ENCODE results near the gene TRIM15. TPM values are rescaled to one million over a fixed set of nuclear protein-coding genes. Genes with fewer than 3 reads are reported as not detected.

TRIM15 gene
- total and polyA plus RNA-seq, 2 of the 4 experiments (the other 2 are of a cell fraction): not detected

DNA sequence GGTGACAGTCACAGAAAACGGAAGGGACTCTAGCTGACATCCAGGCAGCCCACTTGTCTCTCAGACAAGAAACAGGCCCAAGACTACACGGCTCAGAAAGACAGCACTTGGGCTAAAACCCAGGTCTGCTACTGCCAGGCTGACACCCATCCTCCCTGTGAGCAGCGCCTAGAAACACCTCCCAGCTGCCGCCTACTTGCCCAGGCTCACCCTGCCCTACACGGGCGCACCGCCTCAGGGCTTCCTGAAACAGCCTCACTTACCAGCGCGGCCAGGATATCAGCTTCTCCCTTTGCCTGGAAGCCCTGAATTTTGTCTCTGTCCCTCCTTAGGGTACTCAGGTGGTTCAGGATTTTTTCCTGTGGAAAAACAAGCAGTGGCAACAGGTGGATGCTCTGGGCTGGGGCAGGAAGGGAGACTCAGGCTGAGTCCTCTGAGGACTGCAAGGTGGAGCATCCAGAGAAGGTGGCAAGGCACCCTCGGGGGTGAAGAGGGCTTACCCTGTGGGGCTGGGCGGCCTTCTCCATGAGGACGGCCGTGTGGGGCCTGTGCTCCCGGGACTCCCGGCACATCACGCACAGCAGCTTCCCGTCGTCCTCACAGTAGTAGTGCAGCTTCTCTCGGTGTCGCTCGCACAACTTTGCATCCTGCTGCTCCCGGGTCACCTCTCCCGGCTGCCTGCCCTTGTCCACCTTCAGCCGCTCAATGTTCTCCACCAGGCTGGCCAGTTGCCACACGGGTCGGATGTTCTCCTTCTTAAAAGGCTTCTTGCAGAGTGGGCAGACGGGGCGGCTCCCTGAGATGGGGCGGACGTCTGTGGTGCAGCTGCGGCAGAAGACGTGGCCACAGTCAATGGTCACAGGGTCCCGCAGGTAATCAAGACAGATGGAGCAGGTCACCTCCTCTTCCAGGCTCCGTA, 35.1 kb downstream of the TRIM15 start:
- Histone ChIP-seq H3K4me1 (ENCODE audit: control insufficient read depth, insufficient read depth, low read length) (peaks cover 2% of the 10 kb centered on the region; the same call in 1 of the 2 replicates), H4K5ac (ENCODE audit: low read depth, low read length) (no peak overlapping the region), H2BK120ac (ENCODE audit: low read depth, low read length) (no peak overlapping the region), H3K36me3 (ENCODE audit: control insufficient read depth, insufficient read depth, low read length) (peaks cover 42% of the 10 kb centered on the region), H3K9ac (ENCODE audit: low read depth, low read length) (no peak overlapping the region), H4K91ac (ENCODE audit: insufficient read depth, low read depth, low read length) (no peak overlapping the region), H3K4me3 (ENCODE audit: insufficient read depth, low read depth, low read length) (no peak overlapping the region), H2BK5ac (ENCODE audit: low read depth, low read length, poor library complexity, severe bottlenecking) (no peak overlapping the region), H3K4me2 (ENCODE audit: low read depth, low read length) (no peak overlapping the region), H2BK20ac (ENCODE audit: low read depth, low read length) (no peak overlapping the region), H3K27ac (ENCODE audit: insufficient read depth, low read length) (no peak overlapping the region), H3K9me3 (ENCODE audit: control insufficient read depth, insufficient read depth, low read length) (no peaks in the 10 kb centered on the region), H3K14ac (replicated peaks; ENCODE audit: low read depth, low read length) (no peak overlapping the region), H3K27me3 (ENCODE audit: control insufficient read depth, insufficient read depth, low read length) (no peaks in the 10 kb centered on the region), H3K4ac (ENCODE audit: low read depth, low read length) (no peak overlapping the region), H4K8ac (ENCODE audit: low read depth in 2 of 2, low read length in 2 of 2) (no peak overlapping the region), H3K23ac (ENCODE audit: low read depth, low read length) (no peak overlapping the region), H3K18ac (ENCODE audit: low read depth, low read length) (no peak overlapping the region), H3K79me1 (ENCODE audit: low read depth in 1 of 2, low read length in 2 of 2) (peaks cover 9 to 15% of the 10 kb centered on the region in 2 experiments), H3K56ac (ENCODE audit: extremely low read depth, insufficient read depth, low read length) (no peak overlapping the region; the same call in 1 of the 2 replicates), H2AFZ (replicated peaks; ENCODE audit: low read length, poor library complexity) (no peak overlapping the region), H3K9me1 (ENCODE audit: insufficient read depth, low read length) (peaks cover 10% of the 10 kb centered on the region; the same call in 1 of the 2 replicates), H2AK5ac (ENCODE audit: low read depth, low read length) (no peak overlapping the region), H2BK15ac (ENCODE audit: low read depth, low read length) (no peak overlapping the region), H4K20me1 (ENCODE audit: insufficient read depth, low read length) (peaks cover 5% of the 10 kb centered on the region; the same call in 1 of the 2 replicates), H2AK9ac (replicated peaks; ENCODE audit: low read depth, low read length, poor library complexity) (no peak overlapping the region)
- in situ Hi-C loops (cut with MboI; ENCODE audit: low sequenced_read_pairs): no loop called here
- intact Hi-C loops (cut with micrococcal nuclease): no loop called here
- DNase-seq (no peak), ATAC-seq (ENCODE audit: low read depth) (no peak)
- CTCF ChIA-PET: no interaction called here
- no TSS peak for BruUV-seq (replicated peaks)
- TF ChIP-seq NFE2L2 (IDR thresholded peaks at IDR 0.05; ENCODE audit: low read depth, low read length) (no peak), POLR2A (IDR thresholded peaks at IDR 0.05; ENCODE audit: low read depth, low read length) (no peak), FOS (IDR thresholded peaks at IDR 0.05; ENCODE audit: low read depth, low read length) (no peak), MAZ (IDR thresholded peaks at IDR 0.05; ENCODE audit: borderline replicate concordance, low read depth, low read length) (no peak)
- dilution Hi-C loops (cut with HindIII; ENCODE audit: low sequenced_read_pairs, unreplicated experiment): no loop called here
- WGBS, 2 experiments (ENCODE audit: extremely low coverage in 2 of 2, insufficient read length in 1 of 2): 95% methylated on average over 19 of the region's 34 CpGs; no CpG with 5 or more reads in 1 of the 2 experiments
- POLR2A ChIA-PET (ENCODE audit: unreplicated experiment): no interaction called here
